ENCODE measurements around the gene CCR9. TPM values are rescaled to one million over a fixed set of nuclear protein-coding genes. Genes with fewer than 3 reads are reported as not detected.

The CCR9 gene
- total and polyA plus RNA-seq, 2 experiments from 2014 or later: not detected

DNA sequence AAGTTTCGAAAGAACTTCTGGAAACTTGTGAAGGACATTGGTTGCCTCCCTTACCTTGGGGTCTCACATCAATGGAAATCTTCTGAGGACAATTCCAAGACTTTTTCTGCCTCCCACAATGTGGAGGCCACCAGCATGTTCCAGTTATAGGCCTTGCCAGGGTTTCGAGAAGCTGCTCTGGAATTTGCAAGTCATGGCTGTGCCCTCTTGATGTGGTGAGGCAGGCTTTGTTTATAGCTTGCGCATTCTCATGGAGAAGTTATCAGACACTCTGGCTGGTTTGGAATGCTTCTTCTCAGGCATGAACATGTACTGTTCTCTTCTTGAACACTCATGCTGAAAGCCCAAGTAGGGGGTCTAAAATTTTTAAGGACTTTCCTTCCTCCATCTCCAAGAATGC, 61.0 kb downstream of the CCR9 start (continued):
- TF ChIP-seq, protein P1, sequence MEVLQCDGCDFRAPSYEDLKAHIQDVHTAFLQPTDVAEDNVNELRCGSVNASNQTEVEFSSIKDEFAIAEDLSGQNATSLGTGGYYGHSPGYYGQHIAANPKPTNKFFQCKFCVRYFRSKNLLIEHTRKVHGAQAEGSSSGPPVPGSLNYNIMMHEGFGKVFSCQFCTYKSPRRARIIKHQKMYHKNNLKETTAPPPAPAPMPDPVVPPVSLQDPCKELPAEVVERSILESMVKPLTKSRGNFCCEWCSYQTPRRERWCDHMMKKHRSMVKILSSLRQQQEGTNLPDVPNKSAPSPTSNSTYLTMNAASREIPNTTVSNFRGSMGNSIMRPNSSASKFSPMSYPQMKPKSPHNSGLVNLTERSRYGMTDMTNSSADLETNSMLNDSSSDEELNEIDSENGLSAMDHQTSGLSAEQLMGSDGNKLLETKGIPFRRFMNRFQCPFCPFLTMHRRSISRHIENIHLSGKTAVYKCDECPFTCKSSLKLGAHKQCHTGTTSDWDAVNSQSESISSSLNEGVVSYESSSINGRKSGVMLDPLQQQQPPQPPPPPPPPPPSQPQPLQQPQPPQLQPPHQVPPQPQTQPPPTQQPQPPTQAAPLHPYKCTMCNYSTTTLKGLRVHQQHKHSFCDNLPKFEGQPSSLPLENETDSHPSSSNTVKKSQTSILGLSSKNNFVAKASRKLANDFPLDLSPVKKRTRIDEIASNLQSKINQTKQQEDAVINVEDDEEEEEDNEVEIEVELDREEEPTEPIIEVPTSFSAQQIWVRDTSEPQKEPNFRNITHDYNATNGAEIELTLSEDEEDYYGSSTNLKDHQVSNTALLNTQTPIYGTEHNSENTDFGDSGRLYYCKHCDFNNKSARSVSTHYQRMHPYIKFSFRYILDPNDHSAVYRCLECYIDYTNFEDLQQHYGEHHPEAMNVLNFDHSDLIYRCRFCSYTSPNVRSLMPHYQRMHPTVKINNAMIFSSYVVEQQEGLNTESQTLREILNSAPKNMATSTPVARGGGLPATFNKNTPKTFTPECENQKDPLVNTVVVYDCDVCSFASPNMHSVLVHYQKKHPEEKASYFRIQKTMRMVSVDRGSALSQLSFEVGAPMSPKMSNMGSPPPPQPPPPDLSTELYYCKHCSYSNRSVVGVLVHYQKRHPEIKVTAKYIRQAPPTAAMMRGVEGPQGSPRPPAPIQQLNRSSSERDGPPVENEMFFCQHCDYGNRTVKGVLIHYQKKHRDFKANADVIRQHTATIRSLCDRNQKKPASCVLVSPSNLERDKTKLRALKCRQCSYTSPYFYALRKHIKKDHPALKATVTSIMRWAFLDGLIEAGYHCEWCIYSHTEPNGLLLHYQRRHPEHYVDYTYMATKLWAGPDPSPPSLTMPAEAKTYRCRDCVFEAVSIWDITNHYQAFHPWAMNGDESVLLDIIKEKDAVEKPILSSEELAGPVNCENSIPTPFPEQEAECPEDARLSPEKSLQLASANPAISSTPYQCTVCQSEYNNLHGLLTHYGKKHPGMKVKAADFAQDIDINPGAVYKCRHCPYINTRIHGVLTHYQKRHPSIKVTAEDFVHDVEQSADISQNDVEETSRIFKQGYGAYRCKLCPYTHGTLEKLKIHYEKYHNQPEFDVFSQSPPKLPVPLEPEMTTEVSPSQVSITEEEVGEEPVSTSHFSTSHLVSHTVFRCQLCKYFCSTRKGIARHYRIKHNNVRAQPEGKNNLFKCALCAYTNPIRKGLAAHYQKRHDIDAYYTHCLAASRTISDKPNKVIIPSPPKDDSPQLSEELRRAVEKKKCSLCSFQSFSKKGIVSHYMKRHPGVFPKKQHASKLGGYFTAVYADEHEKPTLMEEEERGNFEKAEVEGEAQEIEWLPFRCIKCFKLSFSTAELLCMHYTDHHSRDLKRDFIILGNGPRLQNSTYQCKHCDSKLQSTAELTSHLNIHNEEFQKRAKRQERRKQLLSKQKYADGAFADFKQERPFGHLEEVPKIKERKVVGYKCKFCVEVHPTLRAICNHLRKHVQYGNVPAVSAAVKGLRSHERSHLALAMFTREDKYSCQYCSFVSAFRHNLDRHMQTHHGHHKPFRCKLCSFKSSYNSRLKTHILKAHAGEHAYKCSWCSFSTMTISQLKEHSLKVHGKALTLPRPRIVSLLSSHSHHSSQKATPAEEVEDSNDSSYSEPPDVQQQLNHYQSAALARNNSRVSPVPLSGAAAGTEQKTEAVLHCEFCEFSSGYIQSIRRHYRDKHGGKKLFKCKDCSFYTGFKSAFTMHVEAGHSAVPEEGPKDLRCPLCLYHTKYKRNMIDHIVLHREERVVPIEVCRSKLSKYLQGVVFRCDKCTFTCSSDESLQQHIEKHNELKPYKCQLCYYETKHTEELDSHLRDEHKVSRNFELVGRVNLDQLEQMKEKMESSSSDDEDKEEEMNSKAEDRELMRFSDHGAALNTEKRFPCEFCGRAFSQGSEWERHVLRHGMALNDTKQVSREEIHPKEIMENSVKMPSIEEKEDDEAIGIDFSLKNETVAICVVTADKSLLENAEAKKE (CRISPR knock-in tag; IDR thresholded peaks at IDR 0.05): no peak
- no peak for TF ChIP-seq NANOG (IDR thresholded peaks at IDR 0.05; ENCODE audit: borderline replicate concordance)
- TF ChIP-seq, protein P2, sequence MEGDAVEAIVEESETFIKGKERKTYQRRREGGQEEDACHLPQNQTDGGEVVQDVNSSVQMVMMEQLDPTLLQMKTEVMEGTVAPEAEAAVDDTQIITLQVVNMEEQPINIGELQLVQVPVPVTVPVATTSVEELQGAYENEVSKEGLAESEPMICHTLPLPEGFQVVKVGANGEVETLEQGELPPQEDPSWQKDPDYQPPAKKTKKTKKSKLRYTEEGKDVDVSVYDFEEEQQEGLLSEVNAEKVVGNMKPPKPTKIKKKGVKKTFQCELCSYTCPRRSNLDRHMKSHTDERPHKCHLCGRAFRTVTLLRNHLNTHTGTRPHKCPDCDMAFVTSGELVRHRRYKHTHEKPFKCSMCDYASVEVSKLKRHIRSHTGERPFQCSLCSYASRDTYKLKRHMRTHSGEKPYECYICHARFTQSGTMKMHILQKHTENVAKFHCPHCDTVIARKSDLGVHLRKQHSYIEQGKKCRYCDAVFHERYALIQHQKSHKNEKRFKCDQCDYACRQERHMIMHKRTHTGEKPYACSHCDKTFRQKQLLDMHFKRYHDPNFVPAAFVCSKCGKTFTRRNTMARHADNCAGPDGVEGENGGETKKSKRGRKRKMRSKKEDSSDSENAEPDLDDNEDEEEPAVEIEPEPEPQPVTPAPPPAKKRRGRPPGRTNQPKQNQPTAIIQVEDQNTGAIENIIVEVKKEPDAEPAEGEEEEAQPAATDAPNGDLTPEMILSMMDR (conservative IDR thresholded peaks at IDR 0.05; ENCODE audit: low read depth in 2 of 2): no peak
- TF ChIP-seq EZH2 (IDR thresholded peaks at IDR 0.05; ENCODE audit: low read depth, unreplicated experiment): no peak
- TF ChIP-seq ZNF331 (CRISPR knock-in tag; IDR thresholded peaks at IDR 0.05; ENCODE audit: low read depth): no peak
- TF ChIP-seq POLR2AphosphoS5 (IDR thresholded peaks at IDR 0.05; ENCODE audit: low read depth): no peak
- TF ChIP-seq, protein P3, sequence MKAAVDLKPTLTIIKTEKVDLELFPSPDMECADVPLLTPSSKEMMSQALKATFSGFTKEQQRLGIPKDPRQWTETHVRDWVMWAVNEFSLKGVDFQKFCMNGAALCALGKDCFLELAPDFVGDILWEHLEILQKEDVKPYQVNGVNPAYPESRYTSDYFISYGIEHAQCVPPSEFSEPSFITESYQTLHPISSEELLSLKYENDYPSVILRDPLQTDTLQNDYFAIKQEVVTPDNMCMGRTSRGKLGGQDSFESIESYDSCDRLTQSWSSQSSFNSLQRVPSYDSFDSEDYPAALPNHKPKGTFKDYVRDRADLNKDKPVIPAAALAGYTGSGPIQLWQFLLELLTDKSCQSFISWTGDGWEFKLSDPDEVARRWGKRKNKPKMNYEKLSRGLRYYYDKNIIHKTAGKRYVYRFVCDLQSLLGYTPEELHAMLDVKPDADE (IDR thresholded peaks at IDR 0.05): no peak
- no peak for TF ChIP-seq STAT1 (IDR thresholded peaks at IDR 0.05; ENCODE audit: unreplicated experiment)

Data from GM23338 (cell line).